ENCODE data around the gene RHCE. TPM values are rescaled to one million over a fixed set of nuclear protein-coding genes. Genes with fewer than 3 reads are reported as not detected.
"Not testable (repeated sequence)": the region's sequence is repeated elsewhere in the genome, so short reads cannot be mapped to it uniquely, and the experiment has no call there.

RHCE gene
- total RNA-seq, 1 donor from 2014 or later, result 0.52 TPM

DNA sequence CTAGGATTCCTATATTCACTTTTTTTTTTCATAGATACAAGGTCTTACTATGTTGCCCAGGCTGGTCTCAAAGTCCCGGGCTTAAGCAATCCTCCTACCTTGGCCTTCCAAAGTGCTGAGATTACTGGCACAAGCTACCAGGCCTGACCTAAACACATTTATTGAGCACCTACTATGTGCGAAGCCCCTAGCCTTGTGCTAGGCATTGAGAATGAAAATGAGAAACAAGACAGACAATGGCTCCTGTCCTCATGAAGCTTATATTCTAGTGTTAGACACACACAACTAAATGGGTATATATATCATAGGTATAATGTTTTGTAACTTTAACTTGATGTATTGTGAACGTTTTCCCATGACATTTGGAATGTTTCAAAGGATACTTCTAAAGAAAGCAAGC lies 71.0 kb downstream of the RHCE start:
- Histone ChIP-seq H3K9ac (ENCODE audit: low read depth in 1 of 3, low read length in 3 of 3) (no peak overlapping the region), H3K27ac (ENCODE audit: low read depth, low read length) (no peak overlapping the region), H3K9me3 (ENCODE audit: control insufficient read depth in 3 of 3, low read length in 3 of 3) (no peaks in the 10 kb centered on the region), H3K4me3 (ENCODE audit: low read length in 3 of 3) (no peak overlapping the region), H3K36me3 (ENCODE audit: control insufficient read depth in 3 of 3, insufficient read depth in 3 of 3, low read length in 3 of 3) (peaks cover 8 to 27% (median 15%) of the 10 kb centered on the region in 3 donors), H3K27me3 (ENCODE audit: control insufficient read depth in 3 of 3, insufficient read depth in 3 of 3, low read length in 3 of 3) (no peaks in the 10 kb centered on the region), H3K4me1 (ENCODE audit: control insufficient read depth in 3 of 3, insufficient read depth in 3 of 3, low read length in 3 of 3) (no peaks in the 10 kb centered on the region)

DNA sequence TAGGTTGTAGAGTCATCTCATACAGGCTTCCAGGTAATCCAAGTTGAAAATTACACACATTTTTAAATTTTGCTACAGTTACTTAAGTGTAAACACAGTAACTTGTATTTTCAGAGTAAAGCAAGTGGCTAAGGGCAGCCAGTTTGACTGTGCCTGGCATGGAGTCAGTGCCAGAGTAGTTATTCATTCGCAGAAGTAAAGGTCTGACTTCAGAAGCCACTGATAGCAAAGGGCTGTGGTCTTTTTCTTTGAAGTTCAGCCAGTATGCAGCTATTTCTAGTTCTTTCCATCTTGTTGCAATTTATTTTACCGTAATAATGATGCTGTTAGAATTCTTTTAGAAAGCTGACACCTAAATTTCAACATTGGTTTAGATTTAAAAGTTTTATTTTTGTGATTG lies 73.1 kb downstream of the RHCE start:
- peaks cover 0 to 5% (median 0%) of the 10 kb centered on the region in 3 donors for H3K4me1 ChIP-seq (ENCODE audit: control insufficient read depth in 3 of 3, insufficient read depth in 3 of 3, low read length in 3 of 3)
- no peak overlapping the region for H3K9ac ChIP-seq (ENCODE audit: low read depth in 1 of 3, low read length in 3 of 3)
- H3K9me3 ChIP-seq (ENCODE audit: control insufficient read depth in 3 of 3, low read length in 3 of 3), result no peaks in the 10 kb centered on the region
- no peaks in the 10 kb centered on the region for H3K27me3 ChIP-seq (ENCODE audit: control insufficient read depth in 3 of 3, insufficient read depth in 3 of 3, low read length in 3 of 3)
- peaks cover 5 to 22% (median 5%) of the 10 kb centered on the region in 3 donors for H3K36me3 ChIP-seq (ENCODE audit: control insufficient read depth in 3 of 3, insufficient read depth in 3 of 3, low read length in 3 of 3)
- no peak overlapping the region for H3K27ac ChIP-seq (ENCODE audit: low read depth, low read length)
- H3K4me3 ChIP-seq (ENCODE audit: low read length in 3 of 3), result no peak overlapping the region

DNA sequence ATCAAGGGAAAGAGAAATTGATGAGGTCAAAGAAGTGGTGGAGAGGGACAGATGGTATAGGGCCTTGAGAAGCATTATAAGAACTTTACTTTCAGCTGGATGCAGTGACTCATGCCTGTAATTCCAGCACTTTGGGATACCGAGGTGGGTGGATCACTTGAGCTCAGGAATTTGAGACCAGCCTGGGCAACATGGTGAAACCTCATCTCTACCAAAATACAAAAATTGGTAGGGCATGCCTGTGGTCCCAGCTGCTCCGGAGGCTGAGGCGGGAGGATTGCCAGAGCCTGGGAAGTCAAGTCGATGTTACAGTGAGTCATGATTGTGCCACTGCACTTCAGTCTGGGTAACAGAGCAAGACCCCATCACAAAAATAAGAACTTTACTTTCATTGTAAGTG lies 76.8 kb downstream of the RHCE start:
- no peak overlapping the region for H3K4me3 ChIP-seq (ENCODE audit: low read length in 3 of 3)
- no peaks in the 10 kb centered on the region for H3K27me3 ChIP-seq (ENCODE audit: control insufficient read depth in 3 of 3, insufficient read depth in 3 of 3, low read length in 3 of 3)
- H3K9ac ChIP-seq (ENCODE audit: low read depth in 1 of 3, low read length in 3 of 3), result no peak overlapping the region
- peaks cover 5 to 11% (median 10%) of the 10 kb centered on the region in 3 donors for H3K4me1 ChIP-seq (ENCODE audit: control insufficient read depth in 3 of 3, insufficient read depth in 3 of 3, low read length in 3 of 3)
- peaks cover 3 to 11% (median 4%) of the 10 kb centered on the region in 3 donors for H3K36me3 ChIP-seq (ENCODE audit: control insufficient read depth in 3 of 3, insufficient read depth in 3 of 3, low read length in 3 of 3)
- no peak overlapping the region for H3K27ac ChIP-seq (ENCODE audit: low read depth, low read length)
- no peaks in the 10 kb centered on the region for H3K9me3 ChIP-seq (ENCODE audit: control insufficient read depth in 3 of 3, low read length in 3 of 3)

GRCh38 chr1:25342846-25343245 lies 77.8 kb downstream of the RHCE start:
- Histone ChIP-seq H3K27me3 (ENCODE audit: control insufficient read depth in 3 of 3, insufficient read depth in 3 of 3, low read length in 3 of 3) (no peaks in the 10 kb centered on the region), H3K27ac (ENCODE audit: low read depth, low read length) (no peak overlapping the region), H3K9ac (ENCODE audit: low read depth in 1 of 3, low read length in 3 of 3) (no peak overlapping the region), H3K4me3 (ENCODE audit: low read length in 3 of 3) (no peak overlapping the region), H3K36me3 (ENCODE audit: control insufficient read depth in 3 of 3, insufficient read depth in 3 of 3, low read length in 3 of 3) (peaks cover 3 to 9% (median 5%) of the 10 kb centered on the region in 3 donors), H3K4me1 (ENCODE audit: control insufficient read depth in 3 of 3, insufficient read depth in 3 of 3, low read length in 3 of 3) (peaks cover 5 to 11% (median 10%) of the 10 kb centered on the region in 3 donors), H3K9me3 (ENCODE audit: control insufficient read depth in 3 of 3, low read length in 3 of 3) (no peaks in the 10 kb centered on the region)

DNA sequence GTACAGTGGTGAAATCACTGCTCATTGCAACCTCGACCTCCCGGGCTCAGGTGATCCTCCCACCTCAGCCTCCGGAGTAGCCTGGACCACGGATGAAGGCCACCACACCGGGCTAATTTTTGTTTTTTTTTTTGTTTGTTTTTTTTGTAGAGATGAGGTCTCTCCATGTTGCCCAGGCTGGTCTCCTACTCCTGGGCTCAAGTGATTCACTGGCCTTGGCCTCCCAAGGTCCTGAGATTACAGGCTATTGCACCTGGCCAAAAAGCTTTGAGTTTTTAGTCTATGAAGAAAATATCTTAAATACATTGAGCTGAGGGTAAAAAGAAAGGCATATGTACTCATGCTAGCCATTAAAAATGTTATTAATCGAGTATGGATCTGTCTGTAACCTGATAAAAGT lies 78.9 kb downstream of the RHCE start:
- Histone ChIP-seq H3K4me3 (ENCODE audit: low read length in 3 of 3) (no peak overlapping the region), H3K27ac (ENCODE audit: low read depth, low read length) (no peak overlapping the region), H3K9me3 (ENCODE audit: control insufficient read depth in 3 of 3, low read length in 3 of 3) (no peaks in the 10 kb centered on the region), H3K27me3 (ENCODE audit: control insufficient read depth in 3 of 3, insufficient read depth in 3 of 3, low read length in 3 of 3) (no peaks in the 10 kb centered on the region), H3K36me3 (ENCODE audit: control insufficient read depth in 3 of 3, insufficient read depth in 3 of 3, low read length in 3 of 3) (peaks cover 3 to 9% (median 5%) of the 10 kb centered on the region in 3 donors), H3K9ac (ENCODE audit: low read depth in 1 of 3, low read length in 3 of 3) (no peak overlapping the region), H3K4me1 (ENCODE audit: control insufficient read depth in 3 of 3, insufficient read depth in 3 of 3, low read length in 3 of 3) (peaks cover 5 to 11% (median 10%) of the 10 kb centered on the region in 3 donors)

- Histone ChIP-seq H3K9me3 (ENCODE audit: control insufficient read depth in 3 of 3, low read length in 3 of 3) (no peaks in the 10 kb centered on the region), H3K9ac (ENCODE audit: low read depth in 1 of 3, low read length in 3 of 3) (peak overlapping the region; percentile 89 to 91 (median 90)), H3K36me3 (ENCODE audit: control insufficient read depth in 3 of 3, insufficient read depth in 3 of 3, low read length in 3 of 3) (peaks cover 3 to 5% (median 4%) of the 10 kb centered on the region in 3 donors), H3K4me1 (ENCODE audit: control insufficient read depth in 3 of 3, insufficient read depth in 3 of 3, low read length in 3 of 3) (peaks cover 5 to 11% (median 9%) of the 10 kb centered on the region in 3 donors), H3K4me3 (ENCODE audit: low read length in 3 of 3) (peak overlapping the region; percentile 86 to 87 (median 86)), H3K27ac (ENCODE audit: low read depth, low read length) (peak overlapping the region; percentile 90), H3K27me3 (ENCODE audit: control insufficient read depth in 3 of 3, insufficient read depth in 3 of 3, low read length in 3 of 3) (no peaks in the 10 kb centered on the region)
Observed at GRCh38 chr1:25338986-25339385, 81.6 kb downstream of the RHCE start.

GRCh38 chr1:25338188-25338981 lies 82.2 kb downstream of the RHCE start, which contains the start of gene TMEM50A:
TSS of gene TMEM50A (plus strand) at chr1:25338334. CDS start at chr1:25340487, 2,153 bp downstream.
- H3K4me3 ChIP-seq (ENCODE audit: low read length in 3 of 3), result peak within 1 kb of the TSS; percentile 86 to 87 (median 86)
- peaks cover 5 to 11% (median 5%) of the 10 kb centered on the region in 3 donors for H3K4me1 ChIP-seq (ENCODE audit: control insufficient read depth in 3 of 3, insufficient read depth in 3 of 3, low read length in 3 of 3)
- H3K27ac ChIP-seq (ENCODE audit: low read depth, low read length), result peak within 1 kb of the TSS; percentile 90
- H3K9me3 ChIP-seq (ENCODE audit: control insufficient read depth in 3 of 3, low read length in 3 of 3), result no peaks in the 10 kb centered on the region
- H3K36me3 ChIP-seq (ENCODE audit: control insufficient read depth in 3 of 3, insufficient read depth in 3 of 3, low read length in 3 of 3), result peaks cover 0 to 2% (median 0%) of the 10 kb centered on the region in 3 donors
- H3K9ac ChIP-seq (ENCODE audit: low read depth in 1 of 3, low read length in 3 of 3), result peak within 1 kb of the TSS; percentile 89 to 91 (median 90)
- no peaks in the 10 kb centered on the region for H3K27me3 ChIP-seq (ENCODE audit: control insufficient read depth in 3 of 3, insufficient read depth in 3 of 3, low read length in 3 of 3)

DNA sequence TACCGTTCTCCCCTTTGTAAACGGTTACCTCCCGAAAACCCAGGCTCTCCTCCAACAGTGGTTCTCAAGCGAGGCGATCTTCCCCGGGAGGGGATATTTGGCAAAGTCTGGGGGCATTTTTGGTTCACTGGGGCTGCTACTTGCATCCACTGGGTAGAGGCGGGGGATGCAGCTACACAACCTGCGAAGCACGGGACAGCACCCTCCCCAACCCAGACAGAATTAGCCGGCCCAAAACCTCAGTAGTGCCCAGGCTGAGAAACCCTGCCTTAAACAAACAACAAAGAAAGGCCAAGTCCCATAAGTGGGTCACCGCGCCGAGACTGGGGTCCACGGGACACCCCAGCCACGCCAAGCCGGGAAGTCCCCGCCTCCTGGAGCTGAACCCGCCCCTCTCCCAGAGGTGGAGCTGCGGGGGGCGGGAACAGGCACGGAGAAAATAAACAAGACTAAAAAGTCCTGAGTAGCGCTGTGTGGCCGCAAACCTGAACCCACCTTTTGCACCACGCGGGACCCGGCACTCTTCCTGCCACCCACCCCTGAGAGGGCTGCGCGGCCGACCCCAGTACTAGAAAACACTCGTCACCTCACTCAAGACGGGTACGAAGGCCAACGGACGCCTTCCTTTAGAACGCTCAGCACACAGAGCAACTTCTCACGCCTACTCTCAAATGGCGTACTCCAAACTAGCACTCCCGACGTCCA lies 83.0 kb downstream of the RHCE start:
- Histone ChIP-seq H3K9ac (ENCODE audit: low read depth in 1 of 3, low read length in 3 of 3) (peak overlapping the region; percentile 70 to 91 (median 90)), H3K4me1 (ENCODE audit: control insufficient read depth in 3 of 3, insufficient read depth in 3 of 3, low read length in 3 of 3) (peaks cover 5 to 11% (median 5%) of the 10 kb centered on the region in 3 donors), H3K4me3 (ENCODE audit: low read length in 3 of 3) (peak overlapping the region; percentile 70 to 86 (median 86)), H3K27ac (ENCODE audit: low read depth, low read length) (peak overlapping the region; percentile 90)
- H3K9me3 ChIP-seq (ENCODE audit: control insufficient read depth in 3 of 3, low read length in 3 of 3); H3K36me3 ChIP-seq (ENCODE audit: control insufficient read depth in 3 of 3, insufficient read depth in 3 of 3, low read length in 3 of 3); H3K27me3 ChIP-seq (ENCODE audit: control insufficient read depth in 3 of 3, insufficient read depth in 3 of 3, low read length in 3 of 3): not testable (repeated sequence)

- H3K4me3 ChIP-seq (ENCODE audit: low read length in 3 of 3), result peak overlapping the region; percentile 67 to 87 (median 81)
- H3K27ac ChIP-seq (ENCODE audit: low read depth, low read length), result not testable (repeated sequence)
Observed at GRCh38 chr1:25336922-25337354, 83.7 kb downstream of the RHCE start.

DNA sequence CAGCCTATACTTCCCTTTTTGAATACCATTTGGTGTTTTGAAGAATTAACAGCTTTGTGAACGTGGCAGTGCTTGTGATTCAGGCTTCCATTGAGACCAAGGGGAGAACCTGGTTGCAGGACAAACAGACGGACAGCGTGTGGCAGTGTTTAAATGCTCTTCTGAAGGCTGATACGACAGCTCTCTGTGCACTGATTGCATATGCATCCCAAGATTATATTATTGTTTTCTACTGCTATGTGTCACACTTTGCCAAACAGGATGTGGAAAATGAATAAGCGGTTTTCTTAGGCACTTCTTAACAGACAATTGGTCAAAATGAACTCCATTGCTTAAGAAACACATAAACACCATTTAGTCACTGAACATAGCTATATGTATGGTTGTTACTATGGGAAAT lies 90.7 kb downstream of the RHCE start:
- H3K27me3 ChIP-seq (ENCODE audit: control insufficient read depth in 3 of 3, insufficient read depth in 3 of 3, low read length in 3 of 3); H3K27ac ChIP-seq (ENCODE audit: low read depth, low read length); H3K4me3 ChIP-seq (ENCODE audit: low read length in 3 of 3); H3K4me1 ChIP-seq (ENCODE audit: control insufficient read depth in 3 of 3, insufficient read depth in 3 of 3, low read length in 3 of 3); H3K9me3 ChIP-seq (ENCODE audit: control insufficient read depth in 3 of 3, low read length in 3 of 3); H3K9ac ChIP-seq (ENCODE audit: low read depth in 1 of 3, low read length in 3 of 3); H3K36me3 ChIP-seq (ENCODE audit: control insufficient read depth in 3 of 3, insufficient read depth in 3 of 3, low read length in 3 of 3): not testable (repeated sequence)

More at GRCh38 chr1:25336922-25337354, 83.7 kb downstream of the RHCE start:
- H3K27me3 ChIP-seq (ENCODE audit: control insufficient read depth in 3 of 3, insufficient read depth in 3 of 3, low read length in 3 of 3); H3K36me3 ChIP-seq (ENCODE audit: control insufficient read depth in 3 of 3, insufficient read depth in 3 of 3, low read length in 3 of 3); H3K9me3 ChIP-seq (ENCODE audit: control insufficient read depth in 3 of 3, low read length in 3 of 3): not testable (repeated sequence)
- H3K9ac ChIP-seq (ENCODE audit: low read depth in 1 of 3, low read length in 3 of 3), result peak overlapping the region; percentile 29 to 79 (median 72)
- peaks cover 5 to 11% (median 5%) of the 10 kb centered on the region in 3 donors for H3K4me1 ChIP-seq (ENCODE audit: control insufficient read depth in 3 of 3, insufficient read depth in 3 of 3, low read length in 3 of 3)

Data from skeletal muscle tissue (tissue), 4 donors.